GM23338 (cell line): ENCODE results near the gene LEKR1. TPM values are rescaled to one million over a fixed set of nuclear protein-coding genes. Genes with fewer than 3 reads are reported as not detected.

Experiments used
- ATAC-seq: fragments of 200-7000 bp; cut with Tn5 transposase; 3 replicates; pipeline ENCODE4 v1.9.1; 2020
- DNase-seq: peaks from one replicate; pipeline ENCODE4 v3.0.0-alpha.2; 2015; ENCODE audit warnings: low spot score
- H2AFZ ChIP-seq: fragments of 200-600 bp; sonication (generic); 2 replicates; pipeline ENCODE4 v1.8.0; 2016; ENCODE audit warnings: antibody characterized with exemption, mild to moderate bottlenecking, moderate library complexity
- H3F3A ChIP-seq: fragments of 200-600 bp; sonication (generic); replicated peaks from 2 replicates; pipeline ENCODE4 v1.8.0; 2017; ENCODE audit warnings: antibody characterized with exemption, mixed run types, low read depth
- H3K27ac ChIP-seq: fragments of 200-600 bp; sonication (generic); 2 replicates; pipeline ENCODE4 v1.6.1; 2016; ENCODE audit warnings: low read depth
- H3K27me3 ChIP-seq: fragments of 200-600 bp; sonication (generic); 2 replicates; pipeline ENCODE4 v1.8.0; 2016; ENCODE audit warnings: mild to moderate bottlenecking, mixed run types, moderate library complexity; ENCODE audit not compliant: insufficient read depth
- H3K36me3 ChIP-seq: fragments of 200-600 bp; sonication (generic); 2 replicates; pipeline ENCODE4 v1.8.0; 2016; ENCODE audit warnings: mild to moderate bottlenecking; ENCODE audit not compliant: insufficient read depth
- H3K4me1 ChIP-seq: fragments of 200-600 bp; sonication (generic); 2 replicates; pipeline ENCODE4 v1.8.0; 2016; ENCODE audit warnings: mild to moderate bottlenecking, moderate library complexity; ENCODE audit not compliant: insufficient read depth
- H3K4me2 ChIP-seq: fragments of 200-600 bp; sonication (generic); 2 replicates; pipeline ENCODE4 v1.7.1; 2017; ENCODE audit warnings: mixed run types
- H3K4me3 ChIP-seq: fragments of 200-600 bp; sonication (generic); 2 replicates; pipeline ENCODE4 v1.6.1; 2016; ENCODE audit warnings: mixed run types
- H3K79me2 ChIP-seq: fragments of 200-600 bp; sonication (generic); replicated peaks from 2 replicates; pipeline ENCODE4 v1.8.0; 2017; ENCODE audit warnings: mild to moderate bottlenecking; ENCODE audit not compliant: insufficient read depth
- H3K9me2 ChIP-seq: fragments of 200-600 bp; sonication (generic); 2 replicates; pipeline ENCODE4 v1.8.0; 2017; ENCODE audit not compliant: insufficient read depth
- H4K20me1 ChIP-seq: fragments of 200-600 bp; sonication (generic); replicated peaks from 2 replicates; pipeline ENCODE4 v1.8.0; 2017; ENCODE audit warnings: mild to moderate bottlenecking; ENCODE audit not compliant: insufficient read depth
- H3K27ac Mint-ChIP-seq: 2 replicates; pipeline ENCODE4 v1.8.0; 2020; ENCODE audit warnings: inconsistent platforms, mild to moderate bottlenecking, moderate library complexity, mixed read lengths
- H3K27me3 Mint-ChIP-seq: 3 replicates; pipeline ENCODE4 v1.8.0; 2022; ENCODE audit warnings: low read depth, mild to moderate bottlenecking, moderate library complexity, mixed read lengths, inconsistent platforms; ENCODE audit not compliant: insufficient read depth, poor library complexity
- H3K36me3 Mint-ChIP-seq: 3 replicates; pipeline ENCODE4 v1.8.0; 2021; ENCODE audit warnings: low read depth, mild to moderate bottlenecking, inconsistent platforms, moderate library complexity, mixed read lengths
- H3K4me1 Mint-ChIP-seq: 3 replicates; pipeline ENCODE4 v1.8.0; 2020; ENCODE audit warnings: mild to moderate bottlenecking, inconsistent platforms, mixed read lengths
- H3K4me3 Mint-ChIP-seq: 3 replicates; pipeline ENCODE4 v1.8.0; 2021; ENCODE audit warnings: moderate library complexity, mild to moderate bottlenecking, inconsistent platforms, mixed read lengths
- H3K9me3 Mint-ChIP-seq: 3 replicates; pipeline ENCODE4 v1.8.0; 2020; ENCODE audit warnings: moderate library complexity, mild to moderate bottlenecking, inconsistent platforms, mixed read lengths
- CREB1 ChIP-seq: fragments of 250-450 bp; sonication (Bioruptor Pico); IDR thresholded peaks from 2 replicates; pipeline ENCODE4 v1.5.0; 2020; ENCODE audit warnings: low read depth, mild to moderate bottlenecking, moderate library complexity
- CTCF ChIP-seq, 2 experiments: fragments of 200-600 bp in 1 of 2; sonication (generic) in 1 of 2; conservative IDR thresholded peaks; 2 replicates each; pipeline versions ENCODE4 v1.5.1 to v1.6.1; 2016 to 2017; ENCODE audit warnings: antibody characterized with exemption in 2 of 2, low read depth in 2 of 2, mild to moderate bottlenecking in 2 of 2, moderate library complexity in 1 of 2
- ETS1 ChIP-seq: IDR thresholded peaks from 2 replicates; pipeline ENCODE4 v1.6.1; 2016; ENCODE audit warnings: antibody characterized with exemption
- EZH2 ChIP-seq: fragments of 200-600 bp; sonication (generic); IDR thresholded peaks from one replicate; pipeline ENCODE4 v1.8.0; 2017; ENCODE audit warnings: antibody characterized with exemption, mild to moderate bottlenecking, low read depth; ENCODE audit not compliant: unreplicated experiment
- EZH2phosphoT487 ChIP-seq: fragments of 200-600 bp; sonication (generic); IDR thresholded peaks from one replicate; pipeline ENCODE4 v1.8.1; 2018; ENCODE audit warnings: antibody characterized with exemption; ENCODE audit not compliant: unreplicated experiment
- JUNB ChIP-seq: IDR thresholded peaks from one replicate; pipeline ENCODE4 v1.6.1; 2016; ENCODE audit warnings: antibody characterized with exemption; ENCODE audit not compliant: unreplicated experiment
- NANOG ChIP-seq: IDR thresholded peaks from 2 replicates; pipeline ENCODE4 v1.6.1; 2016; ENCODE audit warnings: antibody characterized with exemption, borderline replicate concordance
- POLR2AphosphoS5 ChIP-seq: IDR thresholded peaks from 2 replicates; pipeline ENCODE4 v1.6.1; 2016; ENCODE audit warnings: antibody characterized with exemption, low read depth
- REST ChIP-seq: IDR thresholded peaks from one replicate; pipeline ENCODE4 v1.6.1; 2018; ENCODE audit warnings: antibody characterized with exemption; ENCODE audit not compliant: unreplicated experiment
- STAT1 ChIP-seq: IDR thresholded peaks from one replicate; pipeline ENCODE4 v1.6.1; 2016; ENCODE audit warnings: antibody characterized with exemption; ENCODE audit not compliant: unreplicated experiment
- ZNF114 ChIP-seq: fragments of 250-450 bp; sonication (Bioruptor Pico); IDR thresholded peaks from 2 replicates; pipeline ENCODE4 v1.5.0; 2020; ENCODE audit warnings: mild to moderate bottlenecking, moderate library complexity
- ZNF331 ChIP-seq: fragments of 250-450 bp; sonication (Bioruptor Pico); IDR thresholded peaks from 2 replicates; pipeline ENCODE4 v1.5.0; 2020; ENCODE audit warnings: low read depth, mild to moderate bottlenecking, moderate library complexity
- polyA plus RNA-seq: library from polyadenylated mRNA; unstranded; fragments of >200 nt; fragmentation: Nextera tagmentation; extraction: Ambion mirVana; gene quantifications from 2 replicates; pipeline ENCODE4 v1.2.1, GENCODE V29; 2016
- total RNA-seq: library from RNA; depleted of rRNA; stranded (reverse); fragments of >200 nt; shearing (Covaris generic); gene quantifications from 2 replicates; pipeline ENCODE4 v1.2.3, GENCODE V29; 2014
- TF ChIP-seq, protein P1 (sequence below): fragments of 250-450 bp; sonication (Bioruptor Pico); IDR thresholded peaks from 2 replicates; pipeline ENCODE4 v1.5.0; 2020; ENCODE audit warnings: mild to moderate bottlenecking, moderate library complexity

The LEKR1 gene
- total and polyA plus RNA-seq, 2 experiments from 2014 or later: not detected

- Histone ChIP-seq H3K79me2 (no peaks in the 10 kb centered on the region), H3K36me3 (no peaks in the 10 kb centered on the region), H3K27me3 (no peaks in the 10 kb centered on the region), H3K4me2 (no peak overlapping the region), H3F3A (no peaks in the 10 kb centered on the region), H3K4me3 (no peak overlapping the region), H2AFZ (no peak overlapping the region), H3K4me1 (peaks cover 8% of the 10 kb centered on the region), H3K9me2 (no peaks in the 10 kb centered on the region), H3K27ac (no peak overlapping the region), H4K20me1 (no peaks in the 10 kb centered on the region)
- DNase-seq: no peak
- no peaks in the 10 kb centered on the region; the same call in 2 of the 3 replicates for H3K9me3 Mint-ChIP-seq
- no peaks in the 10 kb centered on the region for H3K36me3 Mint-ChIP-seq
- no peak overlapping the region for H3K27ac Mint-ChIP-seq
- peaks cover 2% of the 10 kb centered on the region for H3K27me3 Mint-ChIP-seq
- no peak overlapping the region for H3K4me3 Mint-ChIP-seq
- H3K4me1 Mint-ChIP-seq: peaks cover 11% of the 10 kb centered on the region; the same call in 2 of the 3 replicates
- ATAC-seq: no peak
- TF ChIP-seq, protein P1, sequence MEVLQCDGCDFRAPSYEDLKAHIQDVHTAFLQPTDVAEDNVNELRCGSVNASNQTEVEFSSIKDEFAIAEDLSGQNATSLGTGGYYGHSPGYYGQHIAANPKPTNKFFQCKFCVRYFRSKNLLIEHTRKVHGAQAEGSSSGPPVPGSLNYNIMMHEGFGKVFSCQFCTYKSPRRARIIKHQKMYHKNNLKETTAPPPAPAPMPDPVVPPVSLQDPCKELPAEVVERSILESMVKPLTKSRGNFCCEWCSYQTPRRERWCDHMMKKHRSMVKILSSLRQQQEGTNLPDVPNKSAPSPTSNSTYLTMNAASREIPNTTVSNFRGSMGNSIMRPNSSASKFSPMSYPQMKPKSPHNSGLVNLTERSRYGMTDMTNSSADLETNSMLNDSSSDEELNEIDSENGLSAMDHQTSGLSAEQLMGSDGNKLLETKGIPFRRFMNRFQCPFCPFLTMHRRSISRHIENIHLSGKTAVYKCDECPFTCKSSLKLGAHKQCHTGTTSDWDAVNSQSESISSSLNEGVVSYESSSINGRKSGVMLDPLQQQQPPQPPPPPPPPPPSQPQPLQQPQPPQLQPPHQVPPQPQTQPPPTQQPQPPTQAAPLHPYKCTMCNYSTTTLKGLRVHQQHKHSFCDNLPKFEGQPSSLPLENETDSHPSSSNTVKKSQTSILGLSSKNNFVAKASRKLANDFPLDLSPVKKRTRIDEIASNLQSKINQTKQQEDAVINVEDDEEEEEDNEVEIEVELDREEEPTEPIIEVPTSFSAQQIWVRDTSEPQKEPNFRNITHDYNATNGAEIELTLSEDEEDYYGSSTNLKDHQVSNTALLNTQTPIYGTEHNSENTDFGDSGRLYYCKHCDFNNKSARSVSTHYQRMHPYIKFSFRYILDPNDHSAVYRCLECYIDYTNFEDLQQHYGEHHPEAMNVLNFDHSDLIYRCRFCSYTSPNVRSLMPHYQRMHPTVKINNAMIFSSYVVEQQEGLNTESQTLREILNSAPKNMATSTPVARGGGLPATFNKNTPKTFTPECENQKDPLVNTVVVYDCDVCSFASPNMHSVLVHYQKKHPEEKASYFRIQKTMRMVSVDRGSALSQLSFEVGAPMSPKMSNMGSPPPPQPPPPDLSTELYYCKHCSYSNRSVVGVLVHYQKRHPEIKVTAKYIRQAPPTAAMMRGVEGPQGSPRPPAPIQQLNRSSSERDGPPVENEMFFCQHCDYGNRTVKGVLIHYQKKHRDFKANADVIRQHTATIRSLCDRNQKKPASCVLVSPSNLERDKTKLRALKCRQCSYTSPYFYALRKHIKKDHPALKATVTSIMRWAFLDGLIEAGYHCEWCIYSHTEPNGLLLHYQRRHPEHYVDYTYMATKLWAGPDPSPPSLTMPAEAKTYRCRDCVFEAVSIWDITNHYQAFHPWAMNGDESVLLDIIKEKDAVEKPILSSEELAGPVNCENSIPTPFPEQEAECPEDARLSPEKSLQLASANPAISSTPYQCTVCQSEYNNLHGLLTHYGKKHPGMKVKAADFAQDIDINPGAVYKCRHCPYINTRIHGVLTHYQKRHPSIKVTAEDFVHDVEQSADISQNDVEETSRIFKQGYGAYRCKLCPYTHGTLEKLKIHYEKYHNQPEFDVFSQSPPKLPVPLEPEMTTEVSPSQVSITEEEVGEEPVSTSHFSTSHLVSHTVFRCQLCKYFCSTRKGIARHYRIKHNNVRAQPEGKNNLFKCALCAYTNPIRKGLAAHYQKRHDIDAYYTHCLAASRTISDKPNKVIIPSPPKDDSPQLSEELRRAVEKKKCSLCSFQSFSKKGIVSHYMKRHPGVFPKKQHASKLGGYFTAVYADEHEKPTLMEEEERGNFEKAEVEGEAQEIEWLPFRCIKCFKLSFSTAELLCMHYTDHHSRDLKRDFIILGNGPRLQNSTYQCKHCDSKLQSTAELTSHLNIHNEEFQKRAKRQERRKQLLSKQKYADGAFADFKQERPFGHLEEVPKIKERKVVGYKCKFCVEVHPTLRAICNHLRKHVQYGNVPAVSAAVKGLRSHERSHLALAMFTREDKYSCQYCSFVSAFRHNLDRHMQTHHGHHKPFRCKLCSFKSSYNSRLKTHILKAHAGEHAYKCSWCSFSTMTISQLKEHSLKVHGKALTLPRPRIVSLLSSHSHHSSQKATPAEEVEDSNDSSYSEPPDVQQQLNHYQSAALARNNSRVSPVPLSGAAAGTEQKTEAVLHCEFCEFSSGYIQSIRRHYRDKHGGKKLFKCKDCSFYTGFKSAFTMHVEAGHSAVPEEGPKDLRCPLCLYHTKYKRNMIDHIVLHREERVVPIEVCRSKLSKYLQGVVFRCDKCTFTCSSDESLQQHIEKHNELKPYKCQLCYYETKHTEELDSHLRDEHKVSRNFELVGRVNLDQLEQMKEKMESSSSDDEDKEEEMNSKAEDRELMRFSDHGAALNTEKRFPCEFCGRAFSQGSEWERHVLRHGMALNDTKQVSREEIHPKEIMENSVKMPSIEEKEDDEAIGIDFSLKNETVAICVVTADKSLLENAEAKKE (CRISPR knock-in tag): no peak
- no peak for TF ChIP-seq REST
- TF ChIP-seq CTCF (conservative IDR thresholded peaks at IDR 0.05; ENCODE audit: low read depth in 2 of 2): no peak
- no peak for TF ChIP-seq ZNF331 (CRISPR knock-in tag)
- TF ChIP-seq STAT1: no peak
- TF ChIP-seq EZH2: no peak
- TF ChIP-seq ETS1: no peak
- no peak for TF ChIP-seq EZH2phosphoT487
- TF ChIP-seq NANOG: no peak
- no peak for TF ChIP-seq POLR2AphosphoS5
- no peak for TF ChIP-seq CREB1 (CRISPR knock-in tag)
- no peak for TF ChIP-seq ZNF114
- TF ChIP-seq JUNB: no peak
These were observed 89.2 kb downstream of the LEKR1 start for GRCh38 chr3:156915372-156915771.
